ENCODE results near the gene PPP1R13B. TPM values are rescaled to one million over a fixed set of nuclear protein-coding genes. Genes with fewer than 3 reads are reported as not detected.

Gene PPP1R13B
- total RNA-seq, 2 experiments from 2014 or later: 8.2 to 18.9 TPM

Small RNAs within 50 kb of the gene (small RNA-seq; reads per million reads assigned to genes)
- gene RF00019 (not detected), gene RF00280 (not detected)

Other genes with a start within 250 kb of the PPP1R13B start
- 157 and 204 TPM in 2 replicates for gene KLC1, start 218.4 kb downstream of the PPP1R13B start, total RNA-seq (2014; rRNA removed; shearing (Covaris generic))
- 142 and 147 TPM in 2 replicates for gene KLC1, start 218.4 kb downstream of the PPP1R13B start, total RNA-seq (2022)
- gene XRCC3, start 132.1 kb downstream of the PPP1R13B start, total RNA-seq (2014; rRNA removed; shearing (Covaris generic)): 83.6 and 130 TPM in 2 replicates
- gene XRCC3, start 132.1 kb downstream of the PPP1R13B start, total RNA-seq (2022): 83.3 and 86.0 TPM in 2 replicates
- 16.6 and 22.5 TPM in 2 replicates for gene ZFYVE21, start 131.8 kb downstream of the PPP1R13B start, total RNA-seq (2014; rRNA removed; shearing (Covaris generic))
- 18.0 and 23.2 TPM in 2 replicates for gene ZFYVE21, start 131.8 kb downstream of the PPP1R13B start, total RNA-seq (2022)
- gene TDRD9, start 80.9 kb upstream of the PPP1R13B start, total RNA-seq (2014; rRNA removed; shearing (Covaris generic)): not detected in 2 replicates
- not detected in 2 replicates for gene TDRD9, start 80.9 kb upstream of the PPP1R13B start, total RNA-seq (2022)
- gene RD3L, start 95.0 kb upstream of the PPP1R13B start, total RNA-seq (2014; rRNA removed; shearing (Covaris generic)): not detected in 2 replicates
- not detected in 2 replicates for gene RD3L, start 95.0 kb upstream of the PPP1R13B start, total RNA-seq (2022)
- gene ASPG, start 238.1 kb upstream of the PPP1R13B start, total RNA-seq (2014; rRNA removed; shearing (Covaris generic)): not detected in 2 replicates
- not detected in 2 replicates for gene ASPG, start 238.1 kb upstream of the PPP1R13B start, total RNA-seq (2022)